GM12878 (cell line): ENCODE measurements around the gene COL1A1. TPM values are rescaled to one million over a fixed set of nuclear protein-coding genes. Genes with fewer than 3 reads are reported as not detected.

ENCODE experiments used
- BACH1 ChIP-seq: fragments of 450-650 bp; IDR thresholded peaks from 2 replicates; pipeline ENCODE4 v1.6.1; 2017; ENCODE audit warnings: mild to moderate bottlenecking, borderline replicate concordance
- CHD4 ChIP-seq: fragments of 200-600 bp; sonication (generic); IDR thresholded peaks from 2 replicates; pipeline ENCODE4 v1.6.1; 2016; ENCODE audit warnings: mild to moderate bottlenecking
- CREB1 ChIP-seq: IDR thresholded peaks from 2 replicates; pipeline ENCODE4 v1.6.1; 2012; ENCODE audit warnings: low read depth, mild to moderate bottlenecking, inconsistent platforms
- EED ChIP-seq: sonication (generic); IDR thresholded peaks from 2 replicates; pipeline ENCODE4 v1.6.1; 2016; ENCODE audit warnings: antibody characterized with exemption, low read depth
- FOXK2 ChIP-seq: fragments of 450-650 bp; IDR thresholded peaks from 2 replicates; pipeline ENCODE4 v1.6.1; 2017; ENCODE audit warnings: mild to moderate bottlenecking, moderate library complexity
- GATAD2B ChIP-seq: fragments of 450-650 bp; conservative IDR thresholded peaks from 2 replicates; pipeline ENCODE4 v1.6.1; 2017; ENCODE audit warnings: low read depth, mild to moderate bottlenecking, moderate library complexity
- IKZF2 ChIP-seq, 2 experiments: fragments of 450-650 bp; IDR thresholded peaks; 2 replicates each; pipeline ENCODE4 v1.6.1; 2017; ENCODE audit warnings: mild to moderate bottlenecking in 2 of 2, moderate library complexity in 2 of 2
- MEF2B ChIP-seq: fragments of 450-650 bp; IDR thresholded peaks from 2 replicates; pipeline ENCODE4 v1.6.1; 2018; ENCODE audit warnings: mild to moderate bottlenecking, moderate library complexity; ENCODE audit not compliant: partially characterized antibody, poor library complexity, severe bottlenecking
- MXI1 ChIP-seq: fragments of 150-350 bp; IDR thresholded peaks from 2 replicates; pipeline ENCODE4 v1.6.1; 2011; ENCODE audit warnings: low read depth, mild to moderate bottlenecking, inconsistent platforms, low read length, improper control_type of control experiment
- NR2C1 ChIP-seq: fragments of 450-650 bp; IDR thresholded peaks from 2 replicates; pipeline ENCODE4 v1.6.1; 2017; ENCODE audit warnings: antibody characterized with exemption, mild to moderate bottlenecking, moderate library complexity
- POLR2A ChIP-seq: IDR thresholded peaks from 2 replicates; pipeline ENCODE4 v1.6.1; 2011; ENCODE audit warnings: low read depth, mild to moderate bottlenecking, low read length
- RAD21 ChIP-seq: IDR thresholded peaks from 2 replicates; pipeline ENCODE4 v1.6.1; 2011; ENCODE audit warnings: mild to moderate bottlenecking, low read depth, low read length, moderate library complexity; ENCODE audit not compliant: insufficient read depth
- RBBP5 ChIP-seq: fragments of 200-600 bp; sonication (generic); conservative IDR thresholded peaks from 2 replicates; pipeline ENCODE4 v1.6.1; 2016
- RCOR1 ChIP-seq: conservative IDR thresholded peaks from 2 replicates; pipeline ENCODE4 v1.6.1; 2012; ENCODE audit warnings: low read depth, low read length, improper control_type of control experiment
- SMAD5 ChIP-seq: IDR thresholded peaks from 2 replicates; pipeline ENCODE4 v1.6.1; 2016; ENCODE audit warnings: antibody characterized with exemption, low read depth
- SMC3 ChIP-seq: IDR thresholded peaks from 2 replicates; pipeline ENCODE4 v1.6.1; 2011; ENCODE audit warnings: low read length, improper control_type of control experiment, borderline replicate concordance
- SPI1 ChIP-seq: IDR thresholded peaks from 2 replicates; pipeline ENCODE4 v1.6.1; 2011; ENCODE audit warnings: low read depth, mild to moderate bottlenecking, low read length, moderate library complexity, borderline replicate concordance; ENCODE audit not compliant: insufficient read depth
- SUZ12 ChIP-seq: fragments of 200-600 bp; sonication (generic); IDR thresholded peaks from one replicate; pipeline ENCODE4 v1.6.1; 2018; ENCODE audit warnings: antibody characterized with exemption, mild to moderate bottlenecking; ENCODE audit not compliant: unreplicated experiment
- TARDBP ChIP-seq: IDR thresholded peaks from 2 replicates; pipeline ENCODE4 v1.6.1; 2016; ENCODE audit warnings: borderline replicate concordance
- TCF3 ChIP-seq: IDR thresholded peaks from 2 replicates; pipeline ENCODE4 v1.6.1; 2012; ENCODE audit warnings: low read depth, mild to moderate bottlenecking, low read length, borderline replicate concordance; ENCODE audit not compliant: insufficient read depth
- YY1 ChIP-seq: IDR thresholded peaks from 2 replicates; pipeline ENCODE4 v1.6.1; 2011; ENCODE audit warnings: low read depth, mild to moderate bottlenecking, low read length
- ZSCAN29 ChIP-seq: fragments of 450-650 bp; IDR thresholded peaks from 2 replicates; pipeline ENCODE4 v1.6.1; 2017; ENCODE audit warnings: mild to moderate bottlenecking, moderate library complexity
- ZZZ3 ChIP-seq: IDR thresholded peaks from 2 replicates; pipeline ENCODE4 v1.6.1; 2011; ENCODE audit warnings: low read depth; ENCODE audit not compliant: control insufficient read depth, insufficient read length
- polyA plus RNA-seq, 11 experiments: library from polyadenylated mRNA; depleted of rRNA in 4 of 11; unstranded in 6 of 11; stranded (reverse) in 5 of 11; fragments of >200 nt; fragmentation: Nextera tagmentation in 4 of 11; fragmentation: Illumina TruSeq in 1 of 11; extraction: Ambion mirVana in 4 of 11; extraction: Trizol in 1 of 11; gene quantifications; 1 replicate in 1 of 11; 2 replicates in 10 of 11; pipeline versions ENCODE4 v1.2.1 to v1.2.3, GENCODE V29; 2011 to 2016; ENCODE audit warnings: inconsistent platforms in 2 of 11, missing spikeins in 2 of 11, low read depth in 1 of 11
- total RNA-seq, 4 experiments: library from RNA; depleted of rRNA in 3 of 4; stranded (reverse); fragments of >200 nt in 3 of 4; fragmentation: Illumina TruSeq in 1 of 4; extraction: Trizol in 1 of 4; gene quantifications; 2 replicates each; pipeline versions ENCODE4 v1.2.1 to v1.2.3, GENCODE V29; 2013 to 2021
- TF ChIP-seq, protein P1 (sequence below): IDR thresholded peaks from 2 replicates; pipeline ENCODE4 v1.6.1; 2011; ENCODE audit warnings: borderline replicate concordance, low read depth, mild to moderate bottlenecking, moderate library complexity, mixed read lengths, low read length; ENCODE audit not compliant: insufficient read depth; ENCODE audit errors: extremely low read length
- TF ChIP-seq, protein P2 (sequence below): IDR thresholded peaks from 2 replicates; pipeline ENCODE4 v1.6.1; 2012; ENCODE audit warnings: mild to moderate bottlenecking, low read depth, low read length
- TF ChIP-seq, protein P3 (sequence below): fragments of 450-650 bp; IDR thresholded peaks from 2 replicates; pipeline ENCODE4 v1.6.1; 2016; ENCODE audit warnings: mild to moderate bottlenecking

COL1A1 gene
- total and polyA plus RNA-seq, 10 of the 15 experiments (the other 5 are each of a cell fraction or from before 2014, with no cell fraction given): 0.18 to 7.7 (median 2.3) TPM

DNA sequence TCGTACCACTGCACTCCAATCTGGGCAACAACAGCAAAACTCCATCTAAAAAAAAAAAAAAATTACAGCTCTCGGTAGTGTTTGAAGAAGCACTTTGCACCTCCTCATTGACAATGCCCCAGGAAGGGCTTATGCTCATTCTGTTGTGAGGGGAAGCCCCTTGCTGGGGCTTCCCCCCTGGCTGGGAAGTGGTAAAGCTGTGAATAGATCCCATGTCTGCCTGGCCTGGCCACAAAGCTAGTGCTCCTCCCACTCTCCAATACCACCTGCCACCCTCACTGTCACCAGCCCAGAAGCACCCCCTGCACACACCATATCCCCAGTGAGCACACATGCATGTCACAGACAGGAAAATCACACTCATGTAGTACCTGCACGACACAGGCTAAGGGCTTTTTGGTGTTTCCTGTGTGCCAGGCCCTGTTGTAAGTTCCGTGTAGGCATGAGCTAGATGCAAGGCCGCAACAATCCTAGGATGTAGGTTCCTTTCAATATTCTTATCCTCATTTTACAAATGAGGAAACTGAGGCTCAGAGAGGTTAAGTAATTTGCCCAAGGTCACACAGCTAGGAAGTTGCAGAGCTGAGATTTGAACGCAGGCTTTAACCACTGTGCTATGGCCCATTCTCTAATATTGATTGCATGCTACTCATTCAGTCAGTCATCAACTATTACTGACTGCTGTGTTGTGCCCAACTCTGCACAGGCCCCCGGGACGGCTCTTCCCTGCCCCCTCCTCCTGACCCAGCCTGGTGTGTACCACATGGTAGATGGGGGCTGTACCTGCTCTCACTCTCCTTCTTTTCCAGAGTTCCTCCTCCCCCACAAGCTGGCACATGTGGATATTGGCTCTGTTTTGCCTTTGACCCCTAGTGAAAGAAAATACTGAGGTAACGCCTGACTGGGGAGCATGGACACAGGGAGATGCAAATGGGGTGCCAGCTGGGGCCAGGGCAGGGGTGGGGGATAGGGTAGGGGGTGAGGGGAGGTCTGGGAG is 11.9 kb upstream of the COL1A1 start (continued):
- peak; percentile 50 for TF ChIP-seq MEF2B
- no peak for TF ChIP-seq SMC3
- TF ChIP-seq CREB1: no peak
- TF ChIP-seq TCF3: no peak
- TF ChIP-seq IKZF2 (IDR thresholded peaks at IDR 0.05): peak; percentile 84 to 88
- peak; percentile 24; the same call in 1 of the 2 replicates for TF ChIP-seq SPI1
- TF ChIP-seq CHD4: no peak
- no peak for TF ChIP-seq FOXK2
- no peak for TF ChIP-seq MXI1
- TF ChIP-seq, protein P1, sequence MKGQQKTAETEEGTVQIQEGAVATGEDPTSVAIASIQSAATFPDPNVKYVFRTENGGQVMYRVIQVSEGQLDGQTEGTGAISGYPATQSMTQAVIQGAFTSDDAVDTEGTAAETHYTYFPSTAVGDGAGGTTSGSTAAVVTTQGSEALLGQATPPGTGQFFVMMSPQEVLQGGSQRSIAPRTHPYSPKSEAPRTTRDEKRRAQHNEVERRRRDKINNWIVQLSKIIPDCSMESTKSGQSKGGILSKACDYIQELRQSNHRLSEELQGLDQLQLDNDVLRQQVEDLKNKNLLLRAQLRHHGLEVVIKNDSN: no peak
- 0 out of 2 replicates have a peak, but pooled peaks have one; percentile 52 for TF ChIP-seq GATAD2B
- TF ChIP-seq POLR2A: no peak
- TF ChIP-seq, protein P2, sequence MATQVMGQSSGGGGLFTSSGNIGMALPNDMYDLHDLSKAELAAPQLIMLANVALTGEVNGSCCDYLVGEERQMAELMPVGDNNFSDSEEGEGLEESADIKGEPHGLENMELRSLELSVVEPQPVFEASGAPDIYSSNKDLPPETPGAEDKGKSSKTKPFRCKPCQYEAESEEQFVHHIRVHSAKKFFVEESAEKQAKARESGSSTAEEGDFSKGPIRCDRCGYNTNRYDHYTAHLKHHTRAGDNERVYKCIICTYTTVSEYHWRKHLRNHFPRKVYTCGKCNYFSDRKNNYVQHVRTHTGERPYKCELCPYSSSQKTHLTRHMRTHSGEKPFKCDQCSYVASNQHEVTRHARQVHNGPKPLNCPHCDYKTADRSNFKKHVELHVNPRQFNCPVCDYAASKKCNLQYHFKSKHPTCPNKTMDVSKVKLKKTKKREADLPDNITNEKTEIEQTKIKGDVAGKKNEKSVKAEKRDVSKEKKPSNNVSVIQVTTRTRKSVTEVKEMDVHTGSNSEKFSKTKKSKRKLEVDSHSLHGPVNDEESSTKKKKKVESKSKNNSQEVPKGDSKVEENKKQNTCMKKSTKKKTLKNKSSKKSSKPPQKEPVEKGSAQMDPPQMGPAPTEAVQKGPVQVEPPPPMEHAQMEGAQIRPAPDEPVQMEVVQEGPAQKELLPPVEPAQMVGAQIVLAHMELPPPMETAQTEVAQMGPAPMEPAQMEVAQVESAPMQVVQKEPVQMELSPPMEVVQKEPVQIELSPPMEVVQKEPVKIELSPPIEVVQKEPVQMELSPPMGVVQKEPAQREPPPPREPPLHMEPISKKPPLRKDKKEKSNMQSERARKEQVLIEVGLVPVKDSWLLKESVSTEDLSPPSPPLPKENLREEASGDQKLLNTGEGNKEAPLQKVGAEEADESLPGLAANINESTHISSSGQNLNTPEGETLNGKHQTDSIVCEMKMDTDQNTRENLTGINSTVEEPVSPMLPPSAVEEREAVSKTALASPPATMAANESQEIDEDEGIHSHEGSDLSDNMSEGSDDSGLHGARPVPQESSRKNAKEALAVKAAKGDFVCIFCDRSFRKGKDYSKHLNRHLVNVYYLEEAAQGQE: no peak
- TF ChIP-seq TARDBP: no peak
- no peak for TF ChIP-seq RCOR1
- TF ChIP-seq YY1: 0 out of 2 replicates have a peak, but pooled peaks have one; percentile 12
- TF ChIP-seq, protein P3, sequence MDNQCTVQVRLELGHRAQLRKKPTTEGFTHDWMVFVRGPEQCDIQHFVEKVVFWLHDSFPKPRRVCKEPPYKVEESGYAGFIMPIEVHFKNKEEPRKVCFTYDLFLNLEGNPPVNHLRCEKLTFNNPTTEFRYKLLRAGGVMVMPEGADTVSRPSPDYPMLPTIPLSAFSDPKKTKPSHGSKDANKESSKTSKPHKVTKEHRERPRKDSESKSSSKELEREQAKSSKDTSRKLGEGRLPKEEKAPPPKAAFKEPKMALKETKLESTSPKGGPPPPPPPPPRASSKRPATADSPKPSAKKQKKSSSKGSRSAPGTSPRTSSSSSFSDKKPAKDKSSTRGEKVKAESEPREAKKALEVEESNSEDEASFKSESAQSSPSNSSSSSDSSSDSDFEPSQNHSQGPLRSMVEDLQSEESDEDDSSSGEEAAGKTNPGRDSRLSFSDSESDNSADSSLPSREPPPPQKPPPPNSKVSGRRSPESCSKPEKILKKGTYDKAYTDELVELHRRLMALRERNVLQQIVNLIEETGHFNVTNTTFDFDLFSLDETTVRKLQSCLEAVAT: peak; percentile 82
- no peak for TF ChIP-seq RAD21
- 0 out of 2 replicates have a peak, but pooled peaks have one; percentile 28 for TF ChIP-seq EED
- TF ChIP-seq BACH1: peak; percentile 67; the same call in 1 of the 2 replicates
- TF ChIP-seq SUZ12: no peak
- no peak for TF ChIP-seq ZSCAN29
- no peak for TF ChIP-seq SMAD5
- 0 out of 2 replicates have a peak, but pooled peaks have one; percentile 7 for TF ChIP-seq NR2C1
- TF ChIP-seq ZZZ3: no peak
- TF ChIP-seq RBBP5: no peak
